Type B pancreatic cell (in vitro differentiated cells): ENCODE data around the gene TMEM217. TPM values are rescaled to one million over a fixed set of nuclear protein-coding genes. Genes with fewer than 3 reads are reported as not detected.

ENCODE experiments used
- DNase-seq: peaks from one replicate; pipeline ENCODE4 v3.0.0; 2021; ENCODE audit warnings: mixed read lengths; ENCODE audit not compliant: unreplicated experiment; ENCODE audit errors: extremely low spot score
- H3K27ac Mint-ChIP-seq: 2 replicates; pipeline ENCODE4 v1.8.0; 2021; ENCODE audit warnings: mild to moderate bottlenecking, mixed read lengths
- H3K27me3 Mint-ChIP-seq: 2 replicates; pipeline ENCODE4 v1.8.0; 2021; ENCODE audit warnings: mixed read lengths
- H3K36me3 Mint-ChIP-seq: 2 replicates; pipeline ENCODE4 v1.8.0; 2021; ENCODE audit warnings: mixed read lengths
- H3K4me1 Mint-ChIP-seq: one replicate; pipeline ENCODE4 v1.8.0; 2021; ENCODE audit warnings: mixed read lengths; ENCODE audit not compliant: unreplicated experiment
- H3K4me3 Mint-ChIP-seq: 2 replicates; pipeline ENCODE4 v1.8.0; 2021; ENCODE audit warnings: mild to moderate bottlenecking, mixed read lengths
- H3K9me3 Mint-ChIP-seq: 2 replicates; pipeline ENCODE4 v1.8.0; 2021; ENCODE audit warnings: mixed read lengths
- total RNA-seq: library from RNA; stranded (reverse); gene quantifications from 2 replicates; pipeline ENCODE4 v1.2.1, GENCODE V29; 2021; ENCODE audit warnings: low replicate concordance
- TF ChIP-seq, protein P1 (sequence below): fragments of 200-600 bp; sonication (generic); conservative IDR thresholded peaks from 2 replicates; pipeline ENCODE4 v1.5.0; 2021; ENCODE audit warnings: antibody characterized with exemption, mild to moderate bottlenecking

The TMEM217 gene
- total RNA-seq, 1 donor from 2014 or later = 1.1 TPM

DNA sequence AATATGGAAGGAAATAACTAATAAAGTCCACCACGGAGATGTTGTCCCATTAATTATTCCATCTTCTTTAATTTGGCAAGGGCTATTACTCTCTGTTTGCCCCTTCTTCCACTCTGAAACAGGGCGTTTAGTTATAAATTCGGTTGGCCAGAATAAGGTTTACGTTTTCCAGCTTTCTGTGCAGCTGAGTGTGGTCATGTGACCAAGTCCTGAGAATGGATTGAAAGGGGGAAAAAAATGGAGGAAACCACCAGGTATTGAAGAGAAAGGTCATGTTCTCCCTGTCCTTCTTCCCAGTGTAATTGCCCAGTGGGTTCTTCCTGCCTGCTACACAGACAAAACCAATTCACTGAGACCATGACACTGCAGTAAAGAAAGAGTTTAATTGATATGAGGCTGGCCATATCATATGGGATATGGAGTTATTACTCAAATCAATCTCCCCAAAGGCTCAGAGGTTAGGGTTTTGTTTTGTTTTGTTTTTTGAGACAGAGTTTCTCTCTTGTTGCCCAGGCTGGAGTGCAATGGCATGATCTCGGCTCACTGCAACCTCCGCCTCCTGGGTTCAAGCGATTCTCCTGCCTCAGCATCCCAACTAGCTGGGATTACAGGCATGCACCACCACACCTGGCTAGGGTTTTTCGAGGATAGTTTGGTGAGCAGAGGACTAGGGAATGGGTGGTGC, 14.7 kb downstream of the TMEM217 start:
- peak overlapping the region; percentile 97 for H3K27ac Mint-ChIP-seq
- H3K27me3 Mint-ChIP-seq = no peaks in the 10 kb centered on the region
- H3K9me3 Mint-ChIP-seq = peaks cover 8% of the 10 kb centered on the region
- H3K4me3 Mint-ChIP-seq = no peak overlapping the region
- peaks cover 46% of the 10 kb centered on the region for H3K4me1 Mint-ChIP-seq
- DNase-seq = no peak
- no peaks in the 10 kb centered on the region for H3K36me3 Mint-ChIP-seq
- TF ChIP-seq, protein P1, sequence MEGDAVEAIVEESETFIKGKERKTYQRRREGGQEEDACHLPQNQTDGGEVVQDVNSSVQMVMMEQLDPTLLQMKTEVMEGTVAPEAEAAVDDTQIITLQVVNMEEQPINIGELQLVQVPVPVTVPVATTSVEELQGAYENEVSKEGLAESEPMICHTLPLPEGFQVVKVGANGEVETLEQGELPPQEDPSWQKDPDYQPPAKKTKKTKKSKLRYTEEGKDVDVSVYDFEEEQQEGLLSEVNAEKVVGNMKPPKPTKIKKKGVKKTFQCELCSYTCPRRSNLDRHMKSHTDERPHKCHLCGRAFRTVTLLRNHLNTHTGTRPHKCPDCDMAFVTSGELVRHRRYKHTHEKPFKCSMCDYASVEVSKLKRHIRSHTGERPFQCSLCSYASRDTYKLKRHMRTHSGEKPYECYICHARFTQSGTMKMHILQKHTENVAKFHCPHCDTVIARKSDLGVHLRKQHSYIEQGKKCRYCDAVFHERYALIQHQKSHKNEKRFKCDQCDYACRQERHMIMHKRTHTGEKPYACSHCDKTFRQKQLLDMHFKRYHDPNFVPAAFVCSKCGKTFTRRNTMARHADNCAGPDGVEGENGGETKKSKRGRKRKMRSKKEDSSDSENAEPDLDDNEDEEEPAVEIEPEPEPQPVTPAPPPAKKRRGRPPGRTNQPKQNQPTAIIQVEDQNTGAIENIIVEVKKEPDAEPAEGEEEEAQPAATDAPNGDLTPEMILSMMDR = no peak

- peaks cover 8% of the 10 kb centered on the region for H3K9me3 Mint-ChIP-seq
- no peak for DNase-seq
- no peak overlapping the region for H3K4me3 Mint-ChIP-seq
- H3K4me1 Mint-ChIP-seq = peaks cover 46% of the 10 kb centered on the region
- no peaks in the 10 kb centered on the region for H3K27me3 Mint-ChIP-seq
- TF ChIP-seq, protein P1 = no peak
- H3K36me3 Mint-ChIP-seq = no peaks in the 10 kb centered on the region
- peak overlapping the region; percentile 97 for H3K27ac Mint-ChIP-seq
These were observed 15.4 kb downstream of the TMEM217 start for GRCh38 chr6:37242429-37243052.

- H3K4me3 Mint-ChIP-seq = no peak overlapping the region
- TF ChIP-seq, protein P1 = no peak
- peak overlapping the region; percentile 97 for H3K27ac Mint-ChIP-seq
These were observed 16.0 kb downstream of the TMEM217 start for GRCh38 chr6:37241775-37242428.

GRCh38 chr6:37241131-37241530, 16.8 kb downstream of the TMEM217 start:
- TF ChIP-seq, protein P1 = no peak
- peak overlapping the region; percentile 39 for H3K27ac Mint-ChIP-seq
- H3K27me3 Mint-ChIP-seq = no peaks in the 10 kb centered on the region
- DNase-seq = no peak
- no peak overlapping the region for H3K4me3 Mint-ChIP-seq
- H3K9me3 Mint-ChIP-seq = peaks cover 8% of the 10 kb centered on the region
- no peaks in the 10 kb centered on the region for H3K36me3 Mint-ChIP-seq
- peaks cover 48% of the 10 kb centered on the region for H3K4me1 Mint-ChIP-seq

More at GRCh38 chr6:37241775-37242428, 16.0 kb downstream of the TMEM217 start:
- no peak for DNase-seq
- no peaks in the 10 kb centered on the region for H3K27me3 Mint-ChIP-seq
- peaks cover 49% of the 10 kb centered on the region for H3K4me1 Mint-ChIP-seq
- peaks cover 8% of the 10 kb centered on the region for H3K9me3 Mint-ChIP-seq
- H3K36me3 Mint-ChIP-seq = no peaks in the 10 kb centered on the region

- peak; percentile 75 for DNase-seq
These were observed 17.8 kb downstream of the TMEM217 start for GRCh38 chr6:37239950-37240713.

More at GRCh38 chr6:37239950-37240713, 17.8 kb downstream of the TMEM217 start:
- H3K27ac Mint-ChIP-seq = peak overlapping the region; percentile 83
- H3K4me3 Mint-ChIP-seq = peak overlapping the region; percentile 60
- H3K4me1 Mint-ChIP-seq = peaks cover 42% of the 10 kb centered on the region
- H3K27me3 Mint-ChIP-seq = no peaks in the 10 kb centered on the region
- H3K9me3 Mint-ChIP-seq = peaks cover 4% of the 10 kb centered on the region
- TF ChIP-seq, protein P1 = no peak
- no peaks in the 10 kb centered on the region for H3K36me3 Mint-ChIP-seq
